HG02852 (cell line): ENCODE results near the gene TRAF5.

Experiments used
- ATAC-seq: cut with Tn5 transposase; IDR thresholded peaks from one replicate; pipeline ENCODE4 v1.9.1; 2021; ENCODE audit warnings: mild to moderate bottlenecking, moderate library complexity; ENCODE audit not compliant: unreplicated experiment

Gene TRAF5

DNA sequence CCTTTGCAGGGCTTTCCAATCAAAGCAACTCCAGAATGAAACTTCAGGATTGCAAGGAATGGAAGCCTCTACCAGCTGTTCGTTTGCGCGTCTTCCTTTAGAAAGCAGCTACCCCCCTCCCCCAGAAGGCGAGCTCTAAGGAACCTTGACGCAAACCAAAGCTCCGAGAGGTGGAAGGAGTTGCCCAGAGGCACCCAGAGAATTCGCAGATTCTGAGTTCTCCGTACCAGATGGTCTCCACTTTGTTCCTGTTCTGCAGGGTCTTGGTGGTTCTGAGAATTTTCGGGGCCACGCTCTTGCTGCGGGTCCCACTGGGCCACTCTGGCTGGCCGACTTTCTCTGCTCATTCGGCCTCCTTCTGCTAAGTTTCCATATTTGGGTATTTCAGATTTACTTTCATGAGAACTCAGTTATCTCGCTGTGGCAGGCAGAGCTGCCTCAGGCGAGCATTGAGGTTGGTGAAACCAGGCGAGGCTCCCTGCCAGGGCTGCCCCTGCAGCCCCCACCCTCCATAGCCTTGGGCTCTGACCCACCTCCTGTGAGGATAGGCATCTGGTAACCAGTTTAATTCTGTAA, 801 bp downstream of the TRAF5 start:
- peak; percentile 33 for ATAC-seq

DNA sequence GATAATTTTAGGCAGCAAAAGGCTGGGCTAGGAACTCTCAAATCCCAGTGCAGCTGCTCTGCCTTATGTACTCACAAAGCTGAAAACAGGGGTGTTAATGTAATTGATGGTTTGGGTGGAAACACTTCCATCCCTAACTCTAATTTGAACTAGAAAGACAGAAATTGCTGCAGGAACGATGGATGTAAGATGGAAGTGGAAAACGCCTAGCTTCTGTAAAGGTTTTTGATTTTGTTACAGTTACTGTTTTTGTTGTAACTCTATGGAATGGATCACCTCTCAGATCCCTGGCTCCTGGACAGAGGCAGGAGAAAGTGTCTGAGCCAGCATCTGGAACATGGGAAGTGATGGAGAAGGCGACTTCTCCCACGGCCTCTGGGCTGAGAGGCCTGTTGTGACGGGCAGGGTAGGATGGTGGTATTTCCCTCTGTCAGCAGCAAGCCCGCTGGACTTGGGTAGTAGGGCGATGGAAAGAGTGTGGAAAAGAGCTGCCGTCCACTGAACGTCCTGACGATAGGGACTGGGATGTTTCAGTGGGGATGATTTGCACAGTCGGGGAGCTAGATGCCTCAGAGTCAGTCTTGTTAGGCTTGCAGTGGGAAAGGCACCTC, 1.6 kb downstream of the TRAF5 start:
- ATAC-seq, result no peak

DNA sequence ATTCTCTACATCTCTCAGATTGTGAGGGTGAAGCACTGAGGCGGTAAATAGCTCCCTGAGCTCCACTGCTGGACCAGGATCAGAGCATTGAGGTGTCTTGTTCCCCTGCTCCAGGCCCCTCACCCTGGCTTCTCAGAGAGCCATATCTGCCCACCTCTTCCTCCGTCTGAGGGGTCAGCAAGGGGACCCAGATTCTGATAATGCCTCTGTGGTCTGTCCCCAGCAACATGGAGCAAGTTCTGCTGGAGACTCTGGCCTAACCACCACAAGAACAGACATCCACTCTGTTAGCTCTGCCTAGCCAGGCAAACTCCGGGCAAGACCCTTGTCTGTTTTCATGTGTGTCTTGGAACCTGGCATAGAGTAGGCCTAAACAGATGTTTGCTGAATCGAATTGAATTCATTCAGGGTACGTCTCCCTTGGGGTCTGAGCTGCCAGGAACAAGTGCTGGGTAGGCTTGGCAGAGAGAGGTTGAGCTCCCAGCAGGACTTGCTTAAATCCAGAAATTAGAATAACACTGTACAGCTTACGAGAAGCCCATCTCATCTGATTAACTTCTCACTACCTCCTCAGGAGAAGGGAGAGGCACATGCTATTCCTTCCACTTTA, 2.3 kb downstream of the TRAF5 start:
- ATAC-seq, result no peak

DNA sequence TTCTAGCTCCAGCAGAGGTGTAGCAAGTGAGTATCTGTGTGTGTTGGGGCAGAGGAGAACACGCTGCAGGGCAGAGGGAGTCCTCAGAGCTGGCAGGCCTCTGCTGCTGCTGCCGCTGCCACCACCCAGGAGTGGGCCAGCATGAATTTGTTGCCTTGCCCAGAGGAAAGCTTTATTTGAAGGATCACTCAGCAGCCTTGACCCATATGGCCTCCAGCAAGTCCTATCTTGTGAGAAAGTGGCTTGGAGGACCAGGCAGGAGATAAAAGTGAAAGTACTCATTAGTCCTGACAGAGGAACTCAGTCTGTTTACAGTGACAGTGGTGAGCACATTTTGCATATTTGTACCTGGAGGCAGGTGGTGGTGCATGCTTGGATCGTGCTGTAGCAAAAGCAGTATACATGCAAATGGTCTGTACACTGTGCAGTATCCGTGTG, 3.1 kb downstream of the TRAF5 start:
- peak; percentile 56 for ATAC-seq

DNA sequence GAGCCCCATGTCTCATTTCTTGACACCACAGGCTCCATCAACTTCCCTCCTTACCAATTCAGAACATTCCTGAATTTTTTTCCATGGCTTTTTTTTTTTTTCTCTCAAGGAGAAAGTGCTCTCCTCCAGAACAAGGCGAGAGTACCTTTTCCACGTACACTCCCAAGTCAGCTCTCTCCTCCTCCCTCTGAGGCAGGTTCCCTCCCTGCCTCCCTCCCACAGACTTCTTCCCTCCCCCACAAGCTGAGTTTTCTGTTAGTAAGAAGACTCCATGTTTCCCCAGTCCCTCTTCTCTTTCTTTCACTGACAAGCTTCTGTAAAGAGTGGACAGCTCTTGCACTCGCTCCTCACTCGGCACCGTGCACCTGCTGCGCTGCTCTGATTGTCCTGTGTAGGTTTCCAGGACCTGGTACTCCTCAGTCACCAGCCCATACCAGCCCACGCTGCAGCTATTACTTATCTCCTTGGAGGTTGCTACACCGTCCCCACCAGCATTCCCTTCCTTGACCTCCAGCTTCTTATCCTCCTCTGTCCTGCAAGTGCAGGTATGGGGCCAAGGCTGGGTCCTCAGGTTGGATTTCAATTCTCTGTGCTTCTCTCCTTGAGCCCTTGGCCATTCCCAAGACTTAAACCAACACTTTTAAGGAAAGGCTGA, 3.8 kb downstream of the TRAF5 start:
- no peak for ATAC-seq

DNA sequence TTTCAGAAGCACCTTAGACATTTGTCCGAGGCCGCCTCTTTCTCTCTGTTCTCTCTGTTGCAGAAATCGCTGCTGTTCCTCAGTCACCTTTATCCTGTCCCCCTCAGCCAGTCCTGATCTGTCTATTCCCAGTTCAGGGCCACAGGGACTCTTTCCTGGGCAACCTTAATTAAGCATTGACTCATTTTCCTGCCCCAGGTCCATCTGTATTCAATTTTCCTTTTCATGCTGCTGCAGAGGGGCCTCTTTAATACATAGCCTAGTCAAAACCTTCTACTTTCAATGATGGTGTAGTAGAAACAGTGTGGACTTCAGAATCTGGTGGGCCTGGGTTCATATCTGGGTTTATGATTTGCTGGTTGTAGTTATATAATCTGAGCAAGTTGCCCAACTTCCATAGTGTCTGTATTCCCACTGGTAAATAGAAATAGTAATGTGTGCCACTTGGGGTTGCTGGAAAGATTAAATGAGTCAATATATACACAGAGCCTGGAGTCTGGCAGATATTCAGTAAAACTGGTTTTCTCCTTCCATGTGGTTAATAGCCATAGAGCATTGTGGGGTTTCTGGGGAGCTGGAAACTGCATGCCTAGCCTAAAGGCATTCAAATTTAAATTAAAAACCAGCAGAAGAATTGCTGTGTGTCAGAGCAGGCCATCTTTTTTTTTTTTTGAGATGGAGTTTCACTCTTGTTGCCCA, 4.5 kb downstream of the TRAF5 start:
- no peak for ATAC-seq

DNA sequence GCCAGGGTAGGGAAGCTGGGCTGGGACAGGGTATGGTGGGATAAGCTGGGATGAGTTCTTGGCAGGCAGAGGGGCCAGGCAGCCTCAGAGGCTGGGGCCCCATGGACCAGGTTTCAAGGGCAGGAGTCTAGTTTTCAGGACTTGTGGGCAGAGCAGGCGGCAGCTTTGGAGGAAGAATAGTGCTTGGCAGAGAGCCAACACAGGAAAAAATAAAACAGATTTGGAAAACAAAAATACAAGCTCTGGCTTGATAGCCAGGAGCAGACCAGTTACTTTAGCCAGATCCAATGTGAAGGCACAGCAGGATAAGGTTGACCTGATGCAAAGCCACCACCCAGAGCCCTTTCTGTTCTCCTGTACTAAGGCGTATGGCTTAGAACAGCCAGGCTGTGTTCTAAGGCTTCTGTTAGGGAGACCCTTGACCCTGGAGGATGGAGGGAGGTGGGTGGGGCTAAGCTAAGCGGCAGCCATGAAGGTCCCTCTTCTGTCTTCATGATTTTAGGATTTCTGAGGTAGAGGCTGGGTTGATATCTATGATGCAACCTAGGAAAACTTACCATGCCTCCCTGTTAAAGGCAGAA, 5.5 kb downstream of the TRAF5 start:
- ATAC-seq, result no peak

DNA sequence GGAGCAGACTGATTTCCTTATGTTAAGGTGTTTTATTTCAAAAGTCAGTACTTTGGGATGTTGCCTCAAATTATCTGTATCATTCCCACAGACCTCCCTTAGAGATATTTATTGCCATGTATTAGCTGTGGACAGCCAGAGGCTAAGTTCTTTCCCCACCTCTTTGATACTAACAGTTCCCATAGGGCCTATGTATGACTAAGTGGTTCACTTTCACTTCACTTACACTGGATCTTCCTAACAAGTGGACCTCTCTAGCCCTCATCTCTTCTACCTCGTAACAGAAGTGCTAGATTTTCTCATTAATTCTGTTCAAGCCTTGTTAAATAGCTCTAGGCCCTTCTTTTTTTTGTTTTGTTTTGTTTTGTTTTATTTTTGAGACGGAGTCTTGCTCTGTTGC, 6.2 kb downstream of the TRAF5 start:
- no peak for ATAC-seq

DNA sequence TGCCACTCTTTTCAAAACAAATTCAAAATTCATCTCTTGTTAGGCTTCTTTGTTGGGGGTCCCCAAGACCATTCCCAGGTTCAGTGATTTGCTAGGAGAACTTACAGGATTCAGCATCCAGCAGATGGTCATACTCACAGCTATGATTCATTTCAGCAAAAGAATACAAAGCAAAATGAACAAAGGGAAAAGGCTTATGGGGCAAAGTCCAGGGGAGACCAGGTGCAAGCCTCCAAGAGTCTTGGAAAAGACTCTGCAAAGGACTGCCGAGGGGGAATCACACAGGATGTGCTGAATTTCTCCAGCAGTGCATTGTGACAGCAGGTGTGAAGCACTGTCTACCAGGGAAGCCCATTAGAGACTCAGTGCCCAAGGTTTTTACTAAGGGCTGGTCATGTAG, 7.3 kb downstream of the TRAF5 start:
- no peak for ATAC-seq

DNA sequence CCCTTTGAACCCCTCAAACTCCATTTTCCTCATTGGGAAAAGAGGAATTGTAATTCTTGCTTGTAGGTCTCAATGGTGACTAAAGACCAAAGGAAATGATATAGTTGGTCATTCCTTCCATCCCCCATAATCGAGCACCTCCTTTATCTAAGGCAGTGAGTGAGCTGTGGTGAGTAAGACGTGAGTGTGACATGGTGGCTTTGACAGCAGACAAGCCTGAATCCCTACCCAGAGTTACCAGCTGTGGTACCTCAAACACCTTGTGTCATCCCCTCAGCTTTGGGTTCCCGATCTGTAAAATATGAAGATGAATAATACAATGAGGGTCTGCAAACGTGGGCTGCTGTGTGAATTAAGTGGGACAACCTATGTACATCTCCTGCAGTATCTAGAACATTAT, 8.4 kb downstream of the TRAF5 start:
- ATAC-seq, result no peak

DNA sequence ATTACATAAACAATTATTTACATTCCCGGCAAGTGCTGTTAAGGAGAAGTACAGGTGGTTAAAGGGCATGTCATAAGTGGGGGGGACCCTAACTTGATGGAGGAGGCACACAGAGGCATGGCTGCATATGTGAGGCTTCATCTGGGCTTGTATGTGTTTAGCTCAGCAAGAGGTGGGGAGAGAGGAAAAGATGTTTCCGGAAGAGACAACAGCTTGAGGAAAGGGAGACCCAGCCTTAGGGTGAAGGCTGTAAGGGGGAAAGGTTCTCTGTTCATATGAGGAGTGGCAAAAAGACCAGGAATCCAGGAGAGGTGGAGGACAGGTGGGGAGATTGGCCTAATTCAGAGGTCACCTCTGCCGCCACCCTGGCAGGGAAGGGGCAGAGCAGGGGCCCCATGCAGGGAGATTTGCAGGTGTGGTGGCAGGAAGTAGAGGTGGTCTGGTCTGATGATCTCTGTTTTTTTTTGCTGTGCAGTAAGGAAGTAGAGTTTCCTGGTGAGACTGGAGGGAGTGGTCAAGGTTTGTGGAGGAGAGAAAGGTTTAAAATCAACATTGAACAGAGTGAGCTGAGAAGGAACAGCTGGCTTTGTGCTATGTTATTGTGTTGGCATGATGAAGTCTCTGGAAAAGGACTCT, 9.0 kb downstream of the TRAF5 start:
- peak; percentile 85 for ATAC-seq

DNA sequence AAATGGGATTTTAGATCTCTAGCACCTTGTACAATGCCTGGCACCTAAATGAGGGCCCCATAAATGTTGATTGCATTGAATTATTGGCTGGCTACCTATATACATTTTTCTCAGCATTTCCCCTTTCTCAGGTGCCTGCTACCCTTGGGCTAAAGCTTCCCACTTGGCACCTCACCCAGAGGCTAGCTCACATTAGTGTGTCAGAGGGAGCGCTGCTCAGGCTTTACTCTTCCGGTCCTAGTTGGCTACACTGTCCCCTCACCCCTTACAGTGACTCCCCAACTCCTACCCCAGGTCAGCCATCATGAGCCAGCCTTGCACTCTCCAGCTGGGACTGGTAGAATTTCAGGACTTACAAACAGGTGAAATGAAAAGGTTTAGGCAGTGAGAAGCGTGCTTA, 9.5 kb downstream of the TRAF5 start:
- ATAC-seq, result no peak

DNA sequence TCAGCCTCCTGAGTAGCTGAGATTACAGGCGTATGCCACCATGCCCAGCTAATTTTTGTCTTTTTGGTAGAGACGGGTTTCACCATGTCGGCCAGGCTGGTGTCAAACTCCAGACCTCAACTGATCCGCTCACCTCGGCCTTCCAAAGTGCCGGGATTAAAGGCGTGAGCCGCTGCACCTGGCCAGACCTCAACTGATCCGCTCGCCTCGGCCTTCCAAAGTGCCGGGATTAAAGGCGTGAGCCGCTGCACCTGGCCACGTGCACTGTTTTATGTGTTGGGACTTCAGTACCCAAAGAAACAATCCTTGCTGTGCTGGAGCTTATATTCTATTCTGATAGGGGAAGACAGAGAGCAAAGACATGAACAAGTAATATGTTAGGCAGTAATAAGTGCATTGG, 10.1 kb downstream of the TRAF5 start:
- no peak for ATAC-seq

DNA sequence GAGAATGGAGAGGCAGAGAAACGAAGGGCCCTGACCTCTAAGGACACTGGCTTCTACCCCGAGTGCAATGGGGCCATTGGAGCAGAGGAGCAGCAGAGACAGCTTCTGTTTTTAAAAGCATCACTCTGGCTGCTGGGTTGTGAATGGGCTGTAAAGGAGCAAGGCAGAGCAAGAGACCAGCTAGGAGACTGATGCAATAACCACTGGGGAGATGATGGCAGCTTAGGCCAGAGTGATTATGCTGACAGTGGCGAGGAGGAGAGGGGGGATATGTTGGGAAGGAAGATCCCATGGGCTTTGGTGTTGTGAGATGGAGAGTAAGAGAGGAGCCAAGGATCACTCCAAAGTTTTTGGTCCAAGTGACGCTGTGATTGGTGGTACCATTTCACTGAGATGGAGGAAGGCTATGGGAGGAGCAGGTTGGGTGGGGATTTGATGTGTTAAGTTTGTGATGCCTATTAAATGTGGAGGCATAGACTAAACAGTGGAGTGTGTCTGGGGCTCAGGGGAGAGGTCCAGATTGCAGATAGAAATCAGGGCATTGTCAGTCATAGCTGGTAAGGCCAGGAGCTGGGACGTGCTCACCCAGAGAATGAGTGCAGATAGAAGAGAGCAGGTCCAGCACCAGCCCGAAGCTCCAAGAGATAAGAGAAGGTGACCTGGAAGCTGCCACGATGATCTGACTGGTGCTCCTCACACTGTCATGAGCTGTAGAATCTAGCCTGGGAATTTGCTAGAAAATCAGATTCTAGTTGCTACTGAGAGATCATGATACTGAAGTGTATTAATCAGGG, 11.0 kb downstream of the TRAF5 start:
- ATAC-seq, result no peak

DNA sequence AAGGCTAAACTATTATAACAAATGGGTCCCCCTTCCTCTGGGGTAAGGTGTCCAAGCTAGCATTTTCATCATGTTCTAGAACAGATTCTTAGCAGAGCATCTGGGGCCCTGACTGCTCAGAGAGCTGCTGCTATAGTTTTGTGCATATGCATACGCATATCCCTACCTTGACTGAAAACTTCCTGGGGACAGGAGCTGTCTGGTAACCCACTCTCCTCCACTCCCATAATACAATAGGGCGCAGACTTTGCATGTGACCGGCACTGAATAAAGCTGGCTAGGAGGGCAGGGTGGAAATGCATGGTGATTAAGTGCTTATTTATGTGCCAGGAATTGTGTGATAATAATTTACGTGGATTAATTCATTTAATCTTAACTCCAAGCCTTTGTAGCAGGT, 11.6 kb downstream of the TRAF5 start:
- no peak for ATAC-seq

DNA sequence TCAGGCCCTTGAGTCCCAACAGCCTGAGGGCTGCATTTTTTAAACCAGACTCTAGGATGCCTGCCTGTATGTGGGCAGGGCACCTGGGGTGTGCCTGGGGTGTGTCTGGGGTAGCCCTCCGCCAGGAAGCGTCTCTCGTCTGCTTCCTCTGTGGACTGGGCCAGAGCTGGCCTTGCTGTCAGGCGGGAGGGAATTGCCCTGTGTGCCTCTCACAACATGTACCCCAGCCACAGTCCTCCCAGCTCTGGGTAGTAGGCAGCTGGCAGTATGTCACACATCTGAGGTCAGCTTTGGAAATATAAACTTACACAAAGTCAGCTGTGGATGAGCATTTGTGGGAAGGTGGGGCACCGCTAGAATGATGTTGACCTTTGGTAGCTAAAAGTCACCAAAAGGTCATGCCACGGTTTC, 13.0 kb downstream of the TRAF5 start:
- ATAC-seq, result no peak

DNA sequence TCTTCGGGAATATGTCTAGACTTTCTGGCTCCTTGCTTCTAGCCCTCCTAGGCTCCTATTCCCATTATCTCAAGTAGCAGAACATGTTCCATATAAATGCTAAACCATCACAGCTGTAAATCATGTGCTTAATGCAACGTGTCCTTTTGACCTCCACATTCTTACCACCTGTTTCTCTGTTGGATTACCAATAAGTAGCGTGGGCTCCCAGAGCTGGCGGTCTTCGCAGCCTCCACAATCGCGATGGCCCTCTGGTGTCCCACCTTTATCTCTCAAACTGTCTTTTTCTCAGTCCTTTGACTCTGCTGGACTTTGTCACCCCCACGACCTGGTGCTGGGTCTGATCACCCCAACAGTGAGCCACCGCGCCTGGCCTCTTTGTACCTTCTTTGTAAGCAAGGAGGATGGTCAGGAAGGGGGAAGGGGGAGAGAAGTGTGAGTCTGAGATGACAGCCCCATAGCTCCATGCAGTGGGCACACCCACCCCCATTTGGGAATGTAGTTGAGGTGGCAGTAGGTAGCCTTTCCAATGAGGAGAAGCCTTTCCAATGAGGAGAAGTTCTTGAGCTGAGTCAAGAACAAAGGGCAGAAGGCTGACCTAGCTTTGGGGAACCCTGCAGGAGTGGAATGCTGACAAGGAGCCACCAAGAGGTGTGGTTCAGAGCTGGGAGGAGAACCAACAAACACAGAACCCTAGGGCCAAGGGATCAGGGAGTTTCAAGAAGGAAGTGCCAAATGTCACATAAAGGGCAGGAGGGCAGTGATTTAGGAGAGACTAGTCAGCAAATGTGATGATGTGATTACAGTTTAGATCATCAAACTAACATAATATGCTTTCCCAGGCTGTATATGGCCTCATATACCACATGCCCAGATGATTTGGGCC, 14.2 kb downstream of the TRAF5 start:
- ATAC-seq, result no peak

DNA sequence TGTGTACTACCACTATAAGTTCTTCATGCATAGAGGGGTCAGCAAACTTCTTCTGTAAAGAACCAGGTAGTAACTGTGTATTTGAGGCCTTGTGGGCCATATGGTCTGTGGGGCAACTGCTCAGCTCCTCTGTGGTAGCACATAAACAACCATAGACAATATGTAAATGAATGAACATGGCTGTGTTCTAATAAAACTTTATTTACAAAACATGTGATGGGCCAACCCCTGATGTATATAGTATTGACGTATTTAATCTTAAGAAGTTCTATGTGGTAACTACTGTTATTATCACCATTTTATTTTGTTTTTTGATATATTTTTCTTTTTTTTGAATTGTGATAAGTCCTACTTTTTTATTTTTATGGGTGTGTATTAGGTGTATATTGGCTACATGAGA, 15.4 kb downstream of the TRAF5 start:
- no peak for ATAC-seq

DNA sequence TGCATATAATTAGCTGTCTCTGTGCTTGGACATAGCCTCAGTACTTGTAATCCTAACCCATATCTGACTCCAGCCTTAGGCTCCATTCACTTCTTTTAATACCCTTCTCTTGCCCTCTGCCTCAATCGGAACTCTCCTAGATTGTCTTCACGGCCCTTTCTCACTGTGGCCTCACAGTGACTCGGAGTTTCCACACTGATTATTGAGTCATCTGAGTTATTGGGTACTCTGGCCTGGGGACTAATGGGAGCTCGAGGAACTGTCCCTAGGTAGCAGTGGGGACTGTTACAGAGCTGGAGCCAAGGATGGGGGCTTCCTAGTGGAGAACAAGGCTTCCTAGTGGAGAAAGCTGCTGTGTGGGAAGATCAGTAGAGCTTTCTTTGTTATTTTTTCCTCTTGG, 17.0 kb downstream of the TRAF5 start:
- no peak for ATAC-seq
